Peyer's patch (tissue), 4 donors: Measurements from ENCODE around the gene KAT5. TPM values are rescaled to one million over a fixed set of nuclear protein-coding genes. Genes with fewer than 3 reads are reported as not detected.
"Not testable (repeated sequence)": the region's sequence is repeated elsewhere in the genome, so short reads cannot be mapped to it uniquely, and the experiment has no call there.

Experiments
- DNase-seq, 3 donors: peaks; one replicate each; pipeline ENCODE4 v3.0.0-alpha.2; 2017 to 2019
- H3K27ac ChIP-seq, 4 donors: fragments of 200-600 bp; sonication (generic); one replicate each; pipeline ENCODE4 v1.5.1; 2016 to 2019
- H3K27me3 ChIP-seq, 2 donors: fragments of 200-600 bp; sonication (generic); one replicate each; pipeline ENCODE4 v1.5.1; 2019
- H3K36me3 ChIP-seq, 3 donors: fragments of 200-600 bp; sonication (generic); one replicate each; pipeline ENCODE4 v1.5.1; 2016 to 2019
- H3K4me1 ChIP-seq, 4 donors: fragments of 200-600 bp; sonication (generic); one replicate each; pipeline ENCODE4 v1.5.1; 2016 to 2019
- H3K4me3 ChIP-seq, 4 donors: fragments of 200-600 bp; sonication (generic); 1 replicate in 3 of 4; 2 replicates in 1 of 4; pipeline ENCODE4 v1.5.1; 2016 to 2019; ENCODE audit warnings: mild to moderate bottlenecking in 1 of 4
- H3K9me3 ChIP-seq, 4 donors: fragments of 200-600 bp; sonication (generic); one replicate each; pipeline ENCODE4 v1.5.1; 2016 to 2019; ENCODE audit warnings: mild to moderate bottlenecking in 1 of 4
- CTCF ChIP-seq, 6 experiments: fragments of 450-650 bp in 4 of 6; fragments of 200-600 bp in 2 of 6; sonication (generic) in 1 of 6; IDR thresholded peaks; one replicate each; pipeline ENCODE4 v1.5.1; 2017 to 2019; ENCODE audit warnings: antibody characterized with exemption in 6 of 6, mild to moderate bottlenecking in 3 of 6, moderate library complexity in 1 of 6
- POLR2A ChIP-seq, 2 donors: fragments of 450-650 bp; IDR thresholded peaks; one replicate each; pipeline ENCODE4 v1.5.1; 2017; ENCODE audit warnings: antibody characterized with exemption in 2 of 2, mild to moderate bottlenecking in 2 of 2, moderate library complexity in 2 of 2
- small RNA-seq, 2 donors: library from RNA; depleted of rRNA; stranded (forward); fragments of <200 nt; gene quantifications; one replicate each; pipeline ENCODE3, GENCODE V24; 2016
- total RNA-seq, 4 donors: library from RNA; depleted of rRNA; stranded (reverse); fragments of >200 nt; gene quantifications; one replicate each; pipeline ENCODE4 v1.1.0, GENCODE V29; 2016

The KAT5 gene
- total RNA-seq, 4 donors from 2014 or later, result 55.9 to 137 (median 80.3) TPM

GRCh38 chr11:65744699-65745042 is 32.6 kb downstream of the KAT5 start:
- H3K36me3 ChIP-seq, result no peaks in the 10 kb centered on the region
- H3K4me1 ChIP-seq, result no peaks in the 10 kb centered on the region
- H3K27me3 ChIP-seq, result no peaks in the 10 kb centered on the region
- no peaks in the 10 kb centered on the region for H3K9me3 ChIP-seq
- TF ChIP-seq CTCF (IDR thresholded peaks at IDR 0.05) (no peak), POLR2A (IDR thresholded peaks at IDR 0.05) (no peak)
- no peak overlapping the region for H3K27ac ChIP-seq
- DNase-seq, result no peak
- no peak overlapping the region for H3K4me3 ChIP-seq

DNA sequence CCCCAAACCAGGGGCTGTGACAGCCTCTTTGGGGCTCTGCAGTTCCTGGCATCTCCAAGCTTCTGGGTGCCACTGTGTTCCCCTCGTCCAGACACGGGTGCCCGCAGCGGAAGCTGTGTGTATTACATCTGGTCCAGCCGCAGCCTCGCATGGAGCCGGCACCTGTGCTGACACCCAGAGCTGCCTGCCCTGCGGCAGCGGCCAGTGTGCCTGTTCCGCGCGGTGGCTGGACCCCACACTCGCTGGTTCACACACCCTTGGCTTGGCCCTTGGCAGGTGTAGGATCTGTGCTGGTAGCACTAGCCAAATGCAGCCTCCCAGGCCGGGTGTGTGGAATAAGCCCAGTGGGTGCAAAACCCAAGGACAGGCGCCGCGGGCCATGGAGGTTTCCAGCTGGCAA is 33.0 kb downstream of the KAT5 start:
- no peaks in the 10 kb centered on the region for H3K36me3 ChIP-seq
- DNase-seq, result no peak
- no peak overlapping the region for H3K4me3 ChIP-seq
- no peak overlapping the region for H3K27ac ChIP-seq
- H3K9me3 ChIP-seq, result no peaks in the 10 kb centered on the region
- TF ChIP-seq CTCF (IDR thresholded peaks at IDR 0.05) (no peak), POLR2A (IDR thresholded peaks at IDR 0.05) (no peak)
- no peaks in the 10 kb centered on the region for H3K27me3 ChIP-seq
- H3K4me1 ChIP-seq, result no peaks in the 10 kb centered on the region

GRCh38 chr11:65762169-65762568 is 50.1 kb downstream of the KAT5 start:
- H3K36me3 ChIP-seq, H3K4me1 ChIP-seq, H3K27me3 ChIP-seq, H3K27ac ChIP-seq, H3K4me3 ChIP-seq, DNase-seq, H3K9me3 ChIP-seq: not testable (repeated sequence)

GRCh38 chr11:65762816-65763215 is 50.8 kb downstream of the KAT5 start:
- not testable (repeated sequence) for H3K4me3 ChIP-seq

DNA sequence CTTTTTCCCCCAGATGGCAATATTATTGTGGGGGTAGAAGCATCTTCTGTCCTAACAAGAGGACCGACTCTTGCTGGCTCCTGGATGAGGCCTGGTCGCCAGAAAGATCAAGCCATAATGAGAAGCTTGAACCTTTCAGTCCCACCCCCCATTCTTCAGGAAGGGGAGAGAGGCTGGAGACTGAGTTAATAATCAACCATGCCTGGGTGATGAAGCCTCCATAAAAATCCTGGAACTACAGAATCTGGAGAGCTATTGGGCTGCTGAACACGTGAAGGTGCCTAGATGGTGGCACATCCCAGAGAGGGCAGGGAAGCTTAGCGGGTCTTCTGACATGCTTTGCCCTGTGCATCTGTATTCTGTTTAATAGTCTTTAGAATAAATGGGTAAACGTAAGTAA is 52.4 kb downstream of the KAT5 start:
- H3K36me3 ChIP-seq, result no peaks in the 10 kb centered on the region
- no peak for DNase-seq

More at GRCh38 chr11:65762816-65763215, 50.8 kb downstream of the KAT5 start:
- not testable (repeated sequence) for H3K36me3 ChIP-seq, H3K4me1 ChIP-seq, H3K27me3 ChIP-seq, H3K9me3 ChIP-seq, DNase-seq, H3K27ac ChIP-seq

DNA sequence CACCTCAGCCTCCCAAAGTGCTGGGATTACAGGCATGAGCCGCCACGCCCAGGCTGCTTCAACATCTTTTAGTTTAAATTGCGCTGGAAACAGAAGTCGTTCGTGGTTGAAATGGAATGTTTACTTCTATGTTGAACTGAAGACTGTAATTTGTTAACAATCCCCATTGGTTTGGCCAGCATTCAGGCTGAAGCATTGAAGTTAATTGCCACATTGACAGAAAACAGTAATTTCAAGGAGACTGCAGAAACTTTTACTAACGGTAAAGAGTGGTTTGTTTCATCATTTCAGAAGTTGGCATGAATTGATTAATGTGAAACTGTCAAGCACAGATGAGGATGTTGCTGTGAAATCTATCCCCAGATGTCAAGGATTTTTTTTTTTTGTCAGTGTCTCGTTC is 54.5 kb downstream of the KAT5 start:
- H3K27ac ChIP-seq, result no peak overlapping the region
- H3K4me1 ChIP-seq, result no peaks in the 10 kb centered on the region
- no peak overlapping the region for H3K4me3 ChIP-seq
- DNase-seq, result no peak
- TF ChIP-seq POLR2A (IDR thresholded peaks at IDR 0.05), result no peak
- no peaks in the 10 kb centered on the region for H3K27me3 ChIP-seq
- no peaks in the 10 kb centered on the region for H3K36me3 ChIP-seq
- no peaks in the 10 kb centered on the region for H3K9me3 ChIP-seq

More for the DNA sequence above, 52.4 kb downstream of the KAT5 start:
- Histone ChIP-seq H3K4me1 (no peaks in the 10 kb centered on the region), H3K27me3 (no peaks in the 10 kb centered on the region), H3K4me3 (no peak overlapping the region), H3K27ac (no peak overlapping the region), H3K9me3 (no peaks in the 10 kb centered on the region)
- TF ChIP-seq POLR2A (IDR thresholded peaks at IDR 0.05), result no peak
- TF ChIP-seq CTCF (IDR thresholded peaks at IDR 0.05), result no peak

- Histone ChIP-seq H3K27me3 (no peaks in the 10 kb centered on the region), H3K27ac (no peak overlapping the region), H3K9me3 (no peaks in the 10 kb centered on the region), H3K4me3 (no peak overlapping the region), H3K36me3 (no peaks in the 10 kb centered on the region), H3K4me1 (no peaks in the 10 kb centered on the region)
- no peak for DNase-seq
- no peak for TF ChIP-seq CTCF (IDR thresholded peaks at IDR 0.05)
- no peak for TF ChIP-seq POLR2A (IDR thresholded peaks at IDR 0.05)
Observed at GRCh38 chr11:65767406-65767805, 55.4 kb downstream of the KAT5 start.

DNA sequence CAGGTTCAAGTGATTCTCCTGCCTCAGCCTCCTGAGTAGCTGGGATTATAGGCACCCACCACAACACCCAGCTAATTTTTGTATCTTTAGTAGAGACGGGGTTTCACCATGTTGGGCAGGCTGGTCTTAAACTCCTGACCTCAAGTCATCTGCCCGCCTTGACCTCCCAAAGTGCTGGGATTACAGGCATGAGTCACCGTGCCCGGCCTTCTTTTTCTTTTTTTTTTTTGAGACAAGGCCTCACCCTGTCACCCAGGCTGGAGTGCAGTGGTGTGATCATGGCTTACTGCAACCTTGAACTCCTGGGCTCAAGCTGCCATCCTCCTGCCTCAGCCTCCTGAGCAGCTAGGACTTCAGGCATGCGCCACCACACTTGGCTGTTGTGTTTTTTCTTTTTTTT is 55.8 kb downstream of the KAT5 start:
- not testable (repeated sequence) for DNase-seq

More for the DNA sequence above, 55.8 kb downstream of the KAT5 start:
- not testable (repeated sequence) for H3K4me3 ChIP-seq, H3K36me3 ChIP-seq, H3K27me3 ChIP-seq, H3K27ac ChIP-seq, H3K4me1 ChIP-seq, H3K9me3 ChIP-seq

Small RNA genes lying within 50 kb of the gene (small RNA-seq; reads per million reads assigned to genes)
- gene RN7SL309P, result 0 reads per million in 2 donors

Other genes starting within 250 kb of the KAT5 start
- gene MALAT1, start 213.2 kb upstream of the KAT5 start, total RNA-seq, result over 10,000 TPM; 10,683 to 28,425 (median 19,356) TPM
- gene SCYL1, start 187.2 kb upstream of the KAT5 start, total RNA-seq, result 10 to 100 TPM; 73.4 to 88.1 (median 79.0) TPM
- gene LTBP3, start 153.9 kb upstream of the KAT5 start, total RNA-seq, result 100 to 1,000 TPM in 1 of 4 donors, 10 to 100 TPM in 3; 42.0 to 150 (median 88.3) TPM
- 10 to 100 TPM; 16.5 to 25.7 (median 25.4) TPM for gene ZNRD2, start 141.8 kb upstream of the KAT5 start, total RNA-seq
- gene FAM89B, start 139.7 kb upstream of the KAT5 start, total RNA-seq, result 10 to 100 TPM; 30.8 to 44.6 (median 32.4) TPM
- gene EHBP1L1, start 136.2 kb upstream of the KAT5 start, total RNA-seq, result 100 to 1,000 TPM in 3 of 4 donors, 10 to 100 TPM in 1; 65.2 to 163 (median 121) TPM
- gene KCNK7, start 116.5 kb upstream of the KAT5 start, total RNA-seq, result 1 to 10 TPM in 3 of 4 donors, not detected in 1; 1.5 to 3.5 (median 2.5) TPM
- gene MAP3K11, start 98.0 kb upstream of the KAT5 start, total RNA-seq, result 100 to 1,000 TPM; 106 to 209 (median 150) TPM
- gene PCNX3, start 96.5 kb upstream of the KAT5 start, total RNA-seq, result 100 to 1,000 TPM in 1 of 4 donors, 10 to 100 TPM in 3; 60.2 to 106 (median 81.3) TPM
- gene SIPA1, start 74.2 kb upstream of the KAT5 start, total RNA-seq, result 10 to 100 TPM; 18.0 to 48.7 (median 24.7) TPM
- gene RELA, start 49.3 kb upstream of the KAT5 start, total RNA-seq, result 10 to 100 TPM; 46.6 to 86.9 (median 59.7) TPM
- 10 to 100 TPM; 27.2 to 98.2 (median 35.4) TPM for gene RNASEH2C, start 8.5 kb downstream of the KAT5 start, total RNA-seq
- 10 to 100 TPM; 14.9 to 35.8 (median 35.0) TPM for gene AP5B1, start 68.7 kb downstream of the KAT5 start, total RNA-seq
- gene OVOL1, start 74.8 kb downstream of the KAT5 start, total RNA-seq, result 10 to 100 TPM; 14.9 to 33.2 (median 29.8) TPM
- gene SNX32, start 121.7 kb downstream of the KAT5 start, total RNA-seq, result 1 to 10 TPM in 3 of 4 donors, not detected in 1; 1.7 to 6.7 (median 6.4) TPM
- 1,000 to 10,000 TPM in 3 of 4 donors, 100 to 1,000 TPM in 1; 961 to 2,313 (median 1,456) TPM for gene CFL1, start 145.9 kb downstream of the KAT5 start, total RNA-seq
- gene MUS81, start 148.2 kb downstream of the KAT5 start, total RNA-seq, result 100 to 1,000 TPM in 1 of 4 donors, 10 to 100 TPM in 3; 68.3 to 101 (median 78.9) TPM
- 10 to 100 TPM in 3 of 4 donors, 1 to 10 TPM in 1; 4.4 to 75.1 (median 12.1) TPM for gene EFEMP2, start 160.5 kb downstream of the KAT5 start, total RNA-seq
- 1 to 10 TPM in 2 of 4 donors, not detected in 2; 1.3 to 1.9 TPM for gene CTSW, start 167.6 kb downstream of the KAT5 start, total RNA-seq
- 100 to 1,000 TPM; 100 to 173 (median 122) TPM for gene FIBP, start 176.2 kb downstream of the KAT5 start, total RNA-seq
- 10 to 100 TPM in 1 of 4 donors, 1 to 10 TPM in 3; 3.5 to 12.4 (median 7.4) TPM for gene CCDC85B, start 178.4 kb downstream of the KAT5 start, total RNA-seq
- gene FOSL1, start 188.1 kb downstream of the KAT5 start, total RNA-seq, result 1 to 10 TPM in 3 of 4 donors, not detected in 1; 1.5 to 7.4 (median 1.7) TPM
- 10 to 100 TPM in 2 of 4 donors, 1 to 10 TPM in 2; 8.3 to 20.6 (median 12.1) TPM for gene C11orf68, start 206.8 kb downstream of the KAT5 start, total RNA-seq
- gene DRAP1, start 207.2 kb downstream of the KAT5 start, total RNA-seq, result 100 to 1,000 TPM in 1 of 4 donors, 10 to 100 TPM in 3; 32.6 to 112 (median 57.5) TPM
- not detected for gene TSGA10IP, start 233.2 kb downstream of the KAT5 start, total RNA-seq
- gene SART1, start 249.5 kb downstream of the KAT5 start, total RNA-seq, result 10 to 100 TPM; 14.4 to 61.9 (median 26.4) TPM